ENCODE measurements around the gene RABGEF1. TPM values are rescaled to one million over a fixed set of nuclear protein-coding genes. Genes with fewer than 3 reads are reported as not detected.
A peak's percentile ranks its signal among the peaks of the same experiment; 100 is the strongest.

The RABGEF1 gene
- total RNA-seq, 1 experiment from 2014 or later, result 27.3 TPM

- ATAC-seq, result no peak
- Histone ChIP-seq H3K27ac (ENCODE audit: low read length) (no peak overlapping the region), H3K36me3 (ENCODE audit: control insufficient read depth, insufficient read depth, low read length) (no peaks in the 10 kb centered on the region), H3K4me1 (ENCODE audit: control insufficient read depth, insufficient read depth, low read length) (peaks cover 5% of the 10 kb centered on the region), H3K9me3 (ENCODE audit: control insufficient read depth, insufficient read depth, low read depth, low read length) (no peaks in the 10 kb centered on the region), H3K4me3 (ENCODE audit: low read depth in 2 of 2, low read length in 2 of 2) (no peak overlapping the region), H3K27me3 (ENCODE audit: control insufficient read depth, insufficient read depth, low read length) (no peaks in the 10 kb centered on the region)
- in situ Hi-C loops (cut with HindIII; ENCODE audit: low pct_unique_long_range_greater_than_20kb, low sequenced_read_pairs) (no loop called here), intact Hi-C loops (cut with micrococcal nuclease; ENCODE audit: unreplicated experiment) (no loop called here)
- DNase-seq (ENCODE audit: low read depth, low spot score), result no peak
- no peak for TF ChIP-seq SIN3A (IDR thresholded peaks at IDR 0.05; ENCODE audit: borderline replicate concordance, insufficient read depth, low read depth, low read length)
- TF ChIP-seq POLR2AphosphoS5 (IDR thresholded peaks at IDR 0.05; ENCODE audit: low read depth, low read length), result no peak
- TF ChIP-seq REST (IDR thresholded peaks at IDR 0.05; ENCODE audit: insufficient read depth in 1 of 2, low read depth in 2 of 2, low read length in 1 of 2), result no peak
- no peak for TF ChIP-seq TCF7L2 (IDR thresholded peaks at IDR 0.05; ENCODE audit: low read depth, low read length)
- TF ChIP-seq CTCF (IDR thresholded peaks at IDR 0.05), result no peak
- ChIA-PET POLR2A (no interaction called here), CTCF (no interaction called here)
- BruUV-seq (replicated peaks), result no TSS peak
These were observed 2.9 kb upstream of the RABGEF1 start for GRCh38 chr7:66737667-66738066.

GRCh38 chr7:66739477-66739876 lies 1.1 kb upstream of the RABGEF1 start:
- Histone ChIP-seq H3K27me3 (ENCODE audit: control insufficient read depth, insufficient read depth, low read length) (no peaks in the 10 kb centered on the region), H3K9me3 (ENCODE audit: control insufficient read depth, insufficient read depth, low read depth, low read length) (no peaks in the 10 kb centered on the region), H3K27ac (ENCODE audit: low read length) (peak overlapping the region; percentile 90), H3K4me3 (ENCODE audit: low read depth in 2 of 2, low read length in 2 of 2) (peak overlapping the region; percentile 69 to 71), H3K4me1 (ENCODE audit: control insufficient read depth, insufficient read depth, low read length) (peaks cover 5% of the 10 kb centered on the region), H3K36me3 (ENCODE audit: control insufficient read depth, insufficient read depth, low read length) (no peaks in the 10 kb centered on the region)
- ATAC-seq (no peak), DNase-seq (ENCODE audit: low read depth, low spot score) (no peak)
- POLR2A ChIA-PET, result interaction anchor here (0.8 kb wide), 1 partner anchor 10 kb away, joined by 4 read pairs; no protein-coding TSS in a partner anchor
- in situ Hi-C loops (cut with HindIII; ENCODE audit: low pct_unique_long_range_greater_than_20kb, low sequenced_read_pairs) (no loop called here), intact Hi-C loops (cut with micrococcal nuclease; ENCODE audit: unreplicated experiment) (no loop called here)
- TF ChIP-seq CTCF (IDR thresholded peaks at IDR 0.05) (no peak), TCF7L2 (IDR thresholded peaks at IDR 0.05; ENCODE audit: low read depth, low read length) (no peak), SIN3A (IDR thresholded peaks at IDR 0.05; ENCODE audit: borderline replicate concordance, insufficient read depth, low read depth, low read length) (no peak), POLR2AphosphoS5 (IDR thresholded peaks at IDR 0.05; ENCODE audit: low read depth, low read length) (no peak), REST (IDR thresholded peaks at IDR 0.05; ENCODE audit: insufficient read depth in 1 of 2, low read depth in 2 of 2, low read length in 1 of 2) (no peak)
- CTCF ChIA-PET, result no interaction called here
- no TSS peak for BruUV-seq (replicated peaks)

Measured in Panc1 (cell line).